Naive thymus-derived CD4-positive, alpha-beta T cell (primary cell): ENCODE results near the gene MYO16. TPM values are rescaled to one million over a fixed set of nuclear protein-coding genes. Genes with fewer than 3 reads are reported as not detected.

ENCODE experiments used
- ATAC-seq: fragments of 150-1000 bp; cut with Tn5 transposase; 2 replicates; pipeline ENCODE4 v1.10.0; 2021; ENCODE audit warnings: mild to moderate bottlenecking, moderate library complexity
- CTCF ChIA-PET: fragments of 350-600 bp; sonication (Branson Sonifier 250); formaldehyde crosslinking; loops from one replicate; lab custom pipeline; 2021; ENCODE audit warnings: antibody characterized with exemption; lab: Charles Lee
- POLR2A ChIA-PET: fragments of 350-600 bp; sonication (Branson Sonifier 250); formaldehyde crosslinking; loops from one replicate; lab custom pipeline; 2021; ENCODE audit warnings: antibody characterized with exemption, inconsistent platforms; lab: Charles Lee
- DNase-seq, 9 donors: peaks; one replicate each; pipeline versions ENCODE4 v3.0.0 to v3.0.0-alpha.2; 2020 to 2022; ENCODE audit warnings: mixed read lengths in 1 of 9
- H3K27ac ChIP-seq: one replicate; pipeline ENCODE4 v1.7.0; 2013; ENCODE audit warnings: mild to moderate bottlenecking, low read depth, low read length, moderate library complexity
- H3K27me3 ChIP-seq, 2 donors: one replicate each; pipeline ENCODE4 v1.7.0; 2013; ENCODE audit warnings: low read length in 2 of 2, mild to moderate bottlenecking in 2 of 2, moderate library complexity in 2 of 2; ENCODE audit not compliant: control insufficient read depth in 2 of 2, insufficient read depth in 2 of 2
- H3K36me3 ChIP-seq, 3 experiments: 1 replicate in 2 of 3; 2 replicates in 1 of 3; pipeline ENCODE4 v1.7.0; 2013; ENCODE audit warnings: low read length in 3 of 3, mild to moderate bottlenecking in 3 of 3, moderate library complexity in 1 of 3; ENCODE audit not compliant: insufficient read depth in 3 of 3, control insufficient read depth in 2 of 3
- H3K4me1 ChIP-seq, 2 donors: one replicate each; pipeline ENCODE4 v1.7.0; 2013; ENCODE audit warnings: low read length in 2 of 2, mild to moderate bottlenecking in 2 of 2, moderate library complexity in 1 of 2; ENCODE audit not compliant: control insufficient read depth in 2 of 2, insufficient read depth in 2 of 2
- H3K4me3 ChIP-seq: 2 replicates; pipeline ENCODE4 v1.7.0; 2013; ENCODE audit warnings: mild to moderate bottlenecking, low read length
- H3K9me3 ChIP-seq, 3 experiments: 1 replicate in 2 of 3; 2 replicates in 1 of 3; pipeline ENCODE4 v1.7.0; 2013; ENCODE audit warnings: low read length in 3 of 3; ENCODE audit not compliant: control insufficient read depth in 2 of 3
- H3K27ac Mint-ChIP-seq, 9 donors: one replicate each; pipeline ENCODE4 v1.8.0; 2020 to 2022; ENCODE audit warnings: mixed read lengths in 9 of 9, mild to moderate bottlenecking in 8 of 9, moderate library complexity in 5 of 9, inconsistent platforms in 2 of 9
- H3K27me3 Mint-ChIP-seq, 5 donors: one replicate each; pipeline ENCODE4 v1.8.0; 2021 to 2022; ENCODE audit warnings: mixed read lengths in 5 of 5, mild to moderate bottlenecking in 1 of 5
- H3K36me3 Mint-ChIP-seq, 5 donors: one replicate each; pipeline ENCODE4 v1.8.0; 2020 to 2022; ENCODE audit warnings: mixed read lengths in 5 of 5, mild to moderate bottlenecking in 3 of 5, inconsistent platforms in 1 of 5
- H3K4me1 Mint-ChIP-seq, 7 donors: one replicate each; pipeline ENCODE4 v1.8.0; 2020 to 2022; ENCODE audit warnings: mixed read lengths in 7 of 7, mild to moderate bottlenecking in 3 of 7, inconsistent platforms in 1 of 7
- H3K4me3 Mint-ChIP-seq, 10 donors: one replicate each; pipeline ENCODE4 v1.8.0; 2020 to 2022; ENCODE audit warnings: mild to moderate bottlenecking in 10 of 10, mixed read lengths in 10 of 10, moderate library complexity in 6 of 10, inconsistent platforms in 2 of 10
- H3K9me3 Mint-ChIP-seq, 11 donors: one replicate each; pipeline ENCODE4 v1.8.0; 2020 to 2022; ENCODE audit warnings: mixed read lengths in 11 of 11, mild to moderate bottlenecking in 4 of 11, inconsistent platforms in 1 of 11, moderate library complexity in 1 of 11
- intact Hi-C, 2 donors: fragments of 100-400 bp; cut with micrococcal nuclease; formaldehyde crosslinking; loops; one replicate each; pipeline ENCODE4 v1.15.1; 2023
- polyA plus RNA-seq, 2 donors: library from polyadenylated mRNA; unstranded; fragments of 300-500 nt; fragmentation: Illumina TruSeq; gene quantifications; one replicate each; pipeline ENCODE4 v1.2.3, GENCODE V29; 2021
- total RNA-seq, 6 experiments: library from RNA in 5 of 6; stranded (reverse) in 5 of 6; gene quantifications; 1 replicate in 5 of 6; 2 replicates in 1 of 6; pipeline ENCODE4 v1.2.3 and lab custom pipeline; 2021 to 2026

The MYO16 gene
- total and polyA plus RNA-seq, 7 experiments from 2014 or later = 0.10 to 1.4 (median 1.4) TPM; not detected in 4

GRCh38 chr13:108967371-108967770 lies 338.0 kb downstream of the MYO16 start:
- no peaks in the 10 kb centered on the region for H3K4me1 ChIP-seq
- no peaks in the 10 kb centered on the region for H3K4me1 Mint-ChIP-seq
- no peaks in the 10 kb centered on the region for H3K9me3 ChIP-seq
- no peak overlapping the region for H3K4me3 ChIP-seq
- no peaks in the 10 kb centered on the region for H3K36me3 ChIP-seq
- H3K36me3 Mint-ChIP-seq = no peaks in the 10 kb centered on the region
- ChIA-PET CTCF (no interaction called here), POLR2A (no interaction called here)
- H3K27ac ChIP-seq = no peak overlapping the region
- H3K27ac Mint-ChIP-seq = no peak overlapping the region
- ATAC-seq (no peak), DNase-seq (no peak)
- H3K4me3 Mint-ChIP-seq = no peak overlapping the region
- H3K9me3 Mint-ChIP-seq = no peaks in the 10 kb centered on the region
- H3K27me3 Mint-ChIP-seq = peaks cover 0 to 4% (median 3%) of the 10 kb centered on the region in 5 donors
- no peaks in the 10 kb centered on the region for H3K27me3 ChIP-seq
- intact Hi-C loops = loop anchor here in 1 of 2 donors (10.0 kb wide), 1 partner anchor 177 kb away; no protein-coding TSS in a partner anchor

GRCh38 chr13:108968566-108968965 lies 339.2 kb downstream of the MYO16 start:
- Mint-ChIP-seq H3K27ac (no peak overlapping the region), H3K4me3 (no peak overlapping the region), H3K4me1 (no peaks in the 10 kb centered on the region), H3K27me3 (peaks cover 0 to 12% (median 3%) of the 10 kb centered on the region in 5 donors), H3K36me3 (no peaks in the 10 kb centered on the region), H3K9me3 (no peaks in the 10 kb centered on the region)
- no peaks in the 10 kb centered on the region for H3K36me3 ChIP-seq
- no peaks in the 10 kb centered on the region for H3K4me1 ChIP-seq
- ATAC-seq (no peak), DNase-seq (no peak)
- ChIA-PET CTCF (no interaction called here), POLR2A (no interaction called here)
- no peak overlapping the region for H3K4me3 ChIP-seq
- H3K9me3 ChIP-seq = no peaks in the 10 kb centered on the region
- no peaks in the 10 kb centered on the region for H3K27me3 ChIP-seq
- no peak overlapping the region for H3K27ac ChIP-seq
- intact Hi-C loops = loop anchor here in 1 of 2 donors (10.0 kb wide), 1 partner anchor 176 kb away; no protein-coding TSS in a partner anchor

DNA sequence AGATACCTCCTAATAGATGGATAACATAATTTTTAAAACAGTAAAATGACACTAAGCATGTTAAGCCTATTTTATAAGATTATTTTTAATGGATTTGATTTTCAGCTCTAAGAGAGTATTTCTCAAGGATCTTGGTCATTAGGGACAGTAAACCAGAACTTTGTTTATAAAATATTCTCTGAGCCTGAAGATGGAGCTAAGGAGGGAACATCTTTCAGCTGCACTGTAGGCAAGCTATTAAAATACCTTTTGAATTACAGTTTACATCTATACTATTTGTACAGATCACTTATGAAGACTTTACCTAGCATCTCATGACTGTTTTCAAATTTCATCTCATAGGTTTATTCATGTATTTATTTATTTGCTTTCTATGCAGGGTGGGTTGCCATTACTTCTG lies 345.3 kb downstream of the MYO16 start:
- DNase-seq = no peak
- no peaks in the 10 kb centered on the region for H3K36me3 Mint-ChIP-seq
- H3K9me3 Mint-ChIP-seq = no peaks in the 10 kb centered on the region
- ChIA-PET CTCF (no interaction called here), POLR2A (no interaction called here)
- no peaks in the 10 kb centered on the region for H3K9me3 ChIP-seq
- no peak overlapping the region for H3K4me3 ChIP-seq
- peaks cover 0 to 5% of the 10 kb centered on the region in 2 donors for H3K27me3 ChIP-seq
- intact Hi-C loops = no loop called here
- no peaks in the 10 kb centered on the region for H3K4me1 Mint-ChIP-seq
- H3K4me3 Mint-ChIP-seq = no peak overlapping the region
- H3K27ac ChIP-seq = no peak overlapping the region
- H3K27ac Mint-ChIP-seq = no peak overlapping the region
- no peak for ATAC-seq
- no peaks in the 10 kb centered on the region for H3K4me1 ChIP-seq
- peaks cover 3 to 38% (median 26%) of the 10 kb centered on the region in 5 donors for H3K27me3 Mint-ChIP-seq
- H3K36me3 ChIP-seq = no peaks in the 10 kb centered on the region

- Mint-ChIP-seq H3K4me3 (no peak overlapping the region), H3K4me1 (no peaks in the 10 kb centered on the region), H3K36me3 (no peaks in the 10 kb centered on the region), H3K27me3 (peaks cover 7 to 64% (median 51%) of the 10 kb centered on the region in 5 donors), H3K9me3 (no peaks in the 10 kb centered on the region), H3K27ac (no peak overlapping the region)
- DNase-seq = no peak
- Histone ChIP-seq H3K4me3 (no peak overlapping the region), H3K27ac (no peak overlapping the region), H3K4me1 (no peaks in the 10 kb centered on the region), H3K9me3 (no peaks in the 10 kb centered on the region), H3K27me3 (peaks cover 0 to 5% of the 10 kb centered on the region in 2 donors), H3K36me3 (no peaks in the 10 kb centered on the region)
- ChIA-PET POLR2A (interaction anchor here (0.6 kb wide), 1 partner anchor 690 kb away, joined by 3 read pairs; no protein-coding TSS in a partner anchor), CTCF (no interaction called here)
- no peak for ATAC-seq
- intact Hi-C loops = no loop called here
These were observed 350.8 kb downstream of the MYO16 start for GRCh38 chr13:108980237-108980636.

DNA sequence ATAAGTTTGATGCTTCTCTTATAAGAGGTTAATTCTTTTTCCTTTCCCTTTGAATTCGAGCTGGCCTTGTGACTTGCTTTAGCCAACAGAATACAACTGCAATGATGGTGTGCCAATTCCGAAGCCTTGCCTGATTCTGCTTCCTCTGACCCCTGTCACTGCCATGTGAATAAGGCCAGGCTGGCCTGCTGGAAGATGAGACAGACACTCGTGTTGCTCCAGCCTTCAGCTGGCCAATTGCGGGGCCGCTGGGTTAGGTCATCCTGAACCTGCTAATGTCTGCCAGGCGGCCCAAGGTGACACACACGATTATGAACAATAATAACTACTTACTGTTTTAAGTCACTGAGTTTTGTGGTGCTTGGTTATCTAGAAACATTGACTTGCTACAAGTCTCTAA lies 352.0 kb downstream of the MYO16 start:
- Histone ChIP-seq H3K27me3 (no peaks in the 10 kb centered on the region), H3K36me3 (no peaks in the 10 kb centered on the region), H3K4me1 (no peaks in the 10 kb centered on the region), H3K9me3 (no peaks in the 10 kb centered on the region), H3K4me3 (no peak overlapping the region), H3K27ac (no peak overlapping the region)
- DNase-seq (no peak), ATAC-seq (no peak)
- peaks cover 7 to 63% (median 49%) of the 10 kb centered on the region in 5 donors for H3K27me3 Mint-ChIP-seq
- intact Hi-C loops = no loop called here
- H3K9me3 Mint-ChIP-seq = peaks cover 0 to 3% (median 0%) of the 10 kb centered on the region in 11 donors
- no peak overlapping the region for H3K27ac Mint-ChIP-seq
- H3K36me3 Mint-ChIP-seq = no peaks in the 10 kb centered on the region
- no peaks in the 10 kb centered on the region for H3K4me1 Mint-ChIP-seq
- ChIA-PET CTCF (no interaction called here), POLR2A (interaction anchor here (0.6 kb wide), 1 partner anchor 347 kb away, joined by 3 read pairs; no protein-coding TSS in a partner anchor)
- no peak overlapping the region for H3K4me3 Mint-ChIP-seq

DNA sequence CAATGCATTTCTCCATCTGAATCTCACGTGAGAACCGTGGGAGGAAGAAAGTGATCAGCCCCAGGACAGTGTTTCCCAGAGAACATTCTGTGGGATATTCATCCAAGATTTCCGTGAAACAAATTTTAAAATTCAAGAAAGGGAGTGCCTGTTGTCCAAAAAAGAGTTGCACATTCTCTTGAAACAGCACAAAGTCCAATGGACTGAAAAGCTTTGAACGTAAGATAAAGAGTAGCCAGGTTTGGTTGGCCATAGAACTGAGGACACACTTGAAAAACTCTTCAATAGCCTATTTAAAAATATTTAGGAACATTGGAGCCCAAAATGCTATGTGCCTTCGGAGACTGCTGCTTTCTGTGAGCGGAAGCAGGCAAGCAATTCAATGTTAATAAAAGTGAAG lies 353.9 kb downstream of the MYO16 start:
- CTCF ChIA-PET = no interaction called here
- POLR2A ChIA-PET = no interaction called here
- Histone ChIP-seq H3K4me3 (no peak overlapping the region), H3K27me3 (no peaks in the 10 kb centered on the region), H3K4me1 (no peaks in the 10 kb centered on the region), H3K27ac (no peak overlapping the region), H3K36me3 (no peaks in the 10 kb centered on the region), H3K9me3 (no peaks in the 10 kb centered on the region)
- H3K4me3 Mint-ChIP-seq = no peak overlapping the region
- H3K27ac Mint-ChIP-seq = no peak overlapping the region
- no peaks in the 10 kb centered on the region for H3K36me3 Mint-ChIP-seq
- peaks cover 7 to 59% (median 40%) of the 10 kb centered on the region in 5 donors for H3K27me3 Mint-ChIP-seq
- peaks cover 0 to 6% (median 0%) of the 10 kb centered on the region in 11 donors for H3K9me3 Mint-ChIP-seq
- ATAC-seq = no peak
- intact Hi-C loops = no loop called here
- no peaks in the 10 kb centered on the region for H3K4me1 Mint-ChIP-seq
- no peak for DNase-seq

GRCh38 chr13:108984251-108984920 lies 355.0 kb downstream of the MYO16 start:
- ATAC-seq (no peak), DNase-seq (no peak)
- Mint-ChIP-seq H3K27me3 (peaks cover 7 to 49% (median 35%) of the 10 kb centered on the region in 5 donors), H3K27ac (no peak overlapping the region), H3K4me1 (no peaks in the 10 kb centered on the region), H3K9me3 (peaks cover 0 to 6% (median 0%) of the 10 kb centered on the region in 11 donors), H3K36me3 (no peaks in the 10 kb centered on the region), H3K4me3 (no peak overlapping the region)
- Histone ChIP-seq H3K4me1 (no peaks in the 10 kb centered on the region), H3K4me3 (no peak overlapping the region), H3K27ac (no peak overlapping the region), H3K27me3 (no peaks in the 10 kb centered on the region), H3K36me3 (no peaks in the 10 kb centered on the region), H3K9me3 (no peaks in the 10 kb centered on the region)
- ChIA-PET POLR2A (no interaction called here), CTCF (no interaction called here)
- intact Hi-C loops = no loop called here
